ENCODE data around the gene CACTIN.
"Not testable (repeated sequence)": the region's sequence is repeated elsewhere in the genome, so short reads cannot be mapped to it uniquely, and the experiment has no call there.

Gene CACTIN

GRCh38 chr19:3661284-3662238 lies 35.0 kb upstream of the CACTIN start:
- no peak for DNase-seq

- DNase-seq = no peak
Observed at GRCh38 chr19:3660493-3661219, 34.1 kb upstream of the CACTIN start.

- no peak for DNase-seq
Observed at GRCh38 chr19:3659746-3660112, 33.1 kb upstream of the CACTIN start.

GRCh38 chr19:3658870-3659745 lies 32.5 kb upstream of the CACTIN start:
- DNase-seq = no peak

- no peak for DNase-seq
Observed at GRCh38 chr19:3658004-3658869, 31.6 kb upstream of the CACTIN start.

- DNase-seq = no peak
Observed at GRCh38 chr19:3657395-3657769, 30.8 kb upstream of the CACTIN start.

GRCh38 chr19:3656747-3657394 lies 30.3 kb upstream of the CACTIN start:
- no peak for DNase-seq

- no peak for DNase-seq
Observed at GRCh38 chr19:3656073-3656746, 29.6 kb upstream of the CACTIN start.

- DNase-seq = peak; percentile 65
Observed at GRCh38 chr19:3655402-3656072, 28.9 kb upstream of the CACTIN start.

GRCh38 chr19:3653865-3654513 lies 27.4 kb upstream of the CACTIN start:
- DNase-seq = no peak

- no peak for DNase-seq
Observed at GRCh38 chr19:3653081-3653795, 26.6 kb upstream of the CACTIN start.

- DNase-seq = no peak
Observed at GRCh38 chr19:3652422-3652821, 25.8 kb upstream of the CACTIN start.

- DNase-seq = no peak
Observed at GRCh38 chr19:3651684-3652083, 25.1 kb upstream of the CACTIN start.

GRCh38 chr19:3649888-3650287 lies 23.3 kb upstream of the CACTIN start:
- DNase-seq = no peak

GRCh38 chr19:3648037-3648905 lies 21.7 kb upstream of the CACTIN start:
- DNase-seq = no peak

GRCh38 chr19:3647102-3647501 lies 20.5 kb upstream of the CACTIN start:
- not testable (repeated sequence) for DNase-seq

GRCh38 chr19:3646336-3647092 lies 19.9 kb upstream of the CACTIN start:
- DNase-seq = no peak
